22Rv1 (cell line): ENCODE data around the gene TTC13.

Experiments used
- CTCF ChIP-seq: fragments of 450-650 bp; IDR thresholded peaks from 2 replicates; pipeline ENCODE4 v1.5.1; 2017; ENCODE audit warnings: mild to moderate bottlenecking
- ZFX ChIP-seq: fragments of 450-650 bp; IDR thresholded peaks from 2 replicates; pipeline ENCODE4 v1.6.1; 2017; ENCODE audit warnings: antibody characterized with exemption, borderline replicate concordance

GRCh38 chr1:230878591-230878990 is 100.1 kb downstream of the TTC13 start:
- TF ChIP-seq CTCF (no peak), ZFX (no peak)
